ENCODE measurements around the gene TMEM8B. TPM values are rescaled to one million over a fixed set of nuclear protein-coding genes. Genes with fewer than 3 reads are reported as not detected.

TMEM8B gene, protein sequence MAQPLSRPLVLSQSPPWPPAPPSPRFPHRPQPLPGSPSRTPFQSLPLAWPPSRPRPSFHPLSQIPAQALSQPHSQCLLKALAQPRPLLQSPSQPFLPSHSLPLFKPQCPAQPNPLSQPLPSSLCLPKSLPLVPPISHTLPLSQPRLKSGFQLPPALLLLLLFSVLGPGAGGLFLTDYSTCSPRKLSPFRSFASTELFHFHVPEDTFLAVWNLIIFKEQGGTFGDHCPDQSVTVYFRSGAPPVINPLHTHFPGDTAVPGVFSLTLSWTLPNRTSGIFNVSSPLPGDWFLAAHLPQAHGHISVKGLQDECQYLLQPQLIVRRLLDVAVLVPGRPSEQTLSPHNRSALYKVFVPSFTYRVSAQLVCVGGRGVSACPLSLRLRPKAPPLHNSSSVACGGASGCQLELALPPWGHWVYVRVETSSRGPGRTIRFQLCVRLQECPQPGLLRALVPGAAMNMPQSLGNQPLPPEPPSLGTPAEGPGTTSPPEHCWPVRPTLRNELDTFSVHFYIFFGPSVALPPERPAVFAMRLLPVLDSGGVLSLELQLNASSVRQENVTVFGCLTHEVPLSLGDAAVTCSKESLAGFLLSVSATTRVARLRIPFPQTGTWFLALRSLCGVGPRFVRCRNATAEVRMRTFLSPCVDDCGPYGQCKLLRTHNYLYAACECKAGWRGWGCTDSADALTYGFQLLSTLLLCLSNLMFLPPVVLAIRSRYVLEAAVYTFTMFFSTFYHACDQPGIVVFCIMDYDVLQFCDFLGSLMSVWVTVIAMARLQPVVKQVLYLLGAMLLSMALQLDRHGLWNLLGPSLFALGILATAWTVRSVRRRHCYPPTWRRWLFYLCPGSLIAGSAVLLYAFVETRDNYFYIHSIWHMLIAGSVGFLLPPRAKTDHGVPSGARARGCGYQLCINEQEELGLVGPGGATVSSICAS
- total RNA-seq = 1.6 and 2.3 TPM in 2 replicates

DNA sequence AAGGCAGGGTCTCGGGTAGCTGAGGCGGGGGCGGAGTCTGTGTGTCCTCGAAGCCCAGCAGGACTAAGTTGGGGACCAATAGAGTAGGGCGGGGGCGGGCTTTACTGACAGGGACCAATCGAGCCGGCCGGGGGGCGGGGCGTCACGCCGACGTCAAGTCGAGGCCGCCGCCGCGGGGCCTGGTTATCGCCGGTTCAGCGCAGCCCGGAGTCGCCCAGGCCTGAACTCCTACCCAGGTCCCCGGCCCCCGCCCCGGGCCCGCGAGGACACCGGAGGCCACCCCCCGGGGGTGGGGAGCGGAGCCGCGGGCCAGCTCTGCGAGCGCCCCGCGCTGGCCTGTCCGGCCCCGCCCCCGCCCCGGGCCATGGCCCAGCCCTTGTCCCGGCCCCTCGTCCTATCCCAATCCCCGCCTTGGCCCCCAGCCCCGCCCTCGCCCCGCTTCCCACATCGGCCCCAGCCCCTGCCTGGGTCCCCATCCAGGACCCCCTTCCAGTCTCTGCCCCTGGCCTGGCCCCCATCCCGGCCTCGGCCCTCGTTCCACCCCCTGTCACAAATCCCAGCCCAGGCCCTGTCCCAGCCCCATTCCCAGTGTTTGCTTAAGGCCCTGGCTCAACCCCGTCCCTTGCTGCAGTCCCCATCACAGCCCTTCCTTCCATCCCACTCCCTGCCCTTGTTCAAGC is at the start of gene TMEM8B:
TMEM8B (plus strand) TSS at position 145 of the 680 bp plus-strand sequence; CDS start at position 365, 220 bp downstream.

GRCh38 chr9:35791297-35791921 is 37.6 kb upstream of the TMEM8B start, which contains the start of gene NPR2:
Gene NPR2, plus strand, starts transcription at chr9:35791591. Its CDS starts 818 bp downstream, at chr9:35792409.

GRCh38 chr9:35812025-35812602 is 16.9 kb upstream of the TMEM8B start, which contains the start of gene SPAG8:
Gene SPAG8, minus strand, starts transcription at chr9:35812262. Its CDS starts 115 bp downstream, at chr9:35812147.

GRCh38 chr9:35814841-35815543 is 14.0 kb upstream of the TMEM8B start, which contains the start of gene HINT2:
Gene HINT2, minus strand, starts transcription at chr9:35815042. Its CDS starts 63 bp downstream, at chr9:35814979.

DNA sequence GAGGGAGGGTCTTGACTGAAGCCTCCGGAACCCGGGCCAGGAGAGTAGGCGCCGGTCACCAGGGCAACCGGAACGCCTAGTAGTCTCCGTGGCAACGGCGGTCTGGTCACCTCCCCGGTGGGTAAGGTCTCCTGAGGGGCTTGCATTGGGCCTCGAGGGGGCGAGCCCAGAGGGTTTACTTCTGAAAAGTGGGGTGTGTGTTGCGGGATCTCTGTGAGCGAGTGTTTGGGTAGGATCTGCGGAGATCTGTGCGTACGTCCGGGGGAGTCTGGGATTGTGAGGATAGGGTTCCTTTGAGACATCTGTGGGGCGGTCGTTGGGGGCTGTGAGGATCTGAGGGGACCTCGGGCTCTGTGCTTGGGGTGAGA is 328 bp upstream of the TMEM8B start, which contains the start of gene FAM221B:
FAM221B (minus strand) TSS at position 17 of the 368 bp plus-strand sequence. CDS start 2,571 bp downstream, outside the sequence.

GRCh38 chr9:35870351-35870923 is 41.4 kb downstream of the TMEM8B start, which contains the start of gene OR13J1:
Gene OR13J1, minus strand, starts transcription at chr9:35870401. Its CDS starts 0 bp downstream, at chr9:35870401.

GRCh38 chr9:35905912-35906679 is 77.1 kb downstream of the TMEM8B start, which contains the start of gene HRCT1:
Gene HRCT1, plus strand, starts transcription at chr9:35906202. Its CDS starts 86 bp downstream, at chr9:35906288.

DNA sequence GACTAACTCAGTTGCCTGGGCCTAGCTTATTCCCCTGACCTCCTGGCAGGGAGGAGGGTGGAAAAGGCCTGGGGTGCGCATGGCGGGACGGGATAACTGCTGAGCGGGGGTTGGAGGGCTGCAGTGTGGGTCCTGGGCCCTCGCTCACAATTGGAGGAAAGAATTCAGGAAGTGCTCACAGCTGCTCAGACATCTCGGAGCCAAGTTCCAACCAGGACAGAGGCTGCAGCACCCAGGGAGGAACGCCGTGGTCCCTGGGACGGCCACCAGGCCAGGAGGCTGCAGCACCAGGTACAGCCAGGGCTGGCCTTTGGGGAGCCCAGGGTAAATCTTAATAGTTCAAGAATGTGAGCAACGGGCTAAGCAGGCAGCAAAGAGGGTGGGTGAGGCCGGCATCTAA is 80.2 kb downstream of the TMEM8B start, which contains the start of gene SPAAR:
SPAAR (plus strand) TSS at position 217 of the 400 bp plus-strand sequence. CDS start 974 bp downstream, outside the sequence.

Other genes starting within 250 kb of the TMEM8B start
- gene TESK1, start 224.0 kb upstream of the TMEM8B start, total RNA-seq = 7.5 and 12.2 TPM in 2 replicates
- gene CD72, start 210.8 kb upstream of the TMEM8B start, total RNA-seq = 1.6 and 1.7 TPM in 2 replicates
- not detected in 2 replicates for gene SIT1, start 178.3 kb upstream of the TMEM8B start, total RNA-seq
- gene RMRP, start 171.2 kb upstream of the TMEM8B start, total RNA-seq = 28,356 and 90,129 TPM in 2 replicates
- gene CCDC107, start 170.9 kb upstream of the TMEM8B start, total RNA-seq = 11.7 and 19.4 TPM in 2 replicates
- gene ARHGEF39, start 164.0 kb upstream of the TMEM8B start, total RNA-seq = 0.09 and 0.28 TPM in 2 replicates
- gene CA9, start 155.3 kb upstream of the TMEM8B start, total RNA-seq = 2.0 and 16.1 TPM in 2 replicates
- 1,100 and 1,291 TPM in 2 replicates for gene TPM2, start 139.3 kb upstream of the TMEM8B start, total RNA-seq
- gene TLN1, start 97.0 kb upstream of the TMEM8B start, total RNA-seq = 181 and 228 TPM in 2 replicates
- gene CREB3, start 96.6 kb upstream of the TMEM8B start, total RNA-seq = 71.5 and 79.1 TPM in 2 replicates
- 16.8 and 20.4 TPM in 2 replicates for gene GBA2, start 80.0 kb upstream of the TMEM8B start, total RNA-seq
- 10.2 and 11.6 TPM in 2 replicates for gene RGP1, start 79.9 kb upstream of the TMEM8B start, total RNA-seq
- gene MSMP, start 75.0 kb upstream of the TMEM8B start, total RNA-seq = not detected in 2 replicates
- gene NPR2, start 37.6 kb upstream of the TMEM8B start, total RNA-seq = 15.5 and 22.6 TPM in 2 replicates
- 0.71 and 1.2 TPM in 2 replicates for gene SPAG8, start 17.0 kb upstream of the TMEM8B start, total RNA-seq
- gene HINT2, start 14.2 kb upstream of the TMEM8B start, total RNA-seq = 22.2 and 30.4 TPM in 2 replicates
- gene FAM221B, start 496 bp upstream of the TMEM8B start, total RNA-seq = not detected in 2 replicates
- not detected in 2 replicates for gene OR13J1, start 41.2 kb downstream of the TMEM8B start, total RNA-seq
- gene HRCT1, start 77.0 kb downstream of the TMEM8B start, total RNA-seq = 0.14 and 0.28 TPM in 2 replicates
- gene SPAAR, start 80.3 kb downstream of the TMEM8B start, total RNA-seq = 0.18 TPM in 1 of 2 replicates, not detected in the other
- not detected in 2 replicates for gene OR2S2, start 128.9 kb downstream of the TMEM8B start, total RNA-seq
- gene RECK, start 207.7 kb downstream of the TMEM8B start, total RNA-seq = 47.4 and 67.4 TPM in 2 replicates